ENCODE results near the gene C1orf115.

- TF ChIP-seq, protein P1, sequence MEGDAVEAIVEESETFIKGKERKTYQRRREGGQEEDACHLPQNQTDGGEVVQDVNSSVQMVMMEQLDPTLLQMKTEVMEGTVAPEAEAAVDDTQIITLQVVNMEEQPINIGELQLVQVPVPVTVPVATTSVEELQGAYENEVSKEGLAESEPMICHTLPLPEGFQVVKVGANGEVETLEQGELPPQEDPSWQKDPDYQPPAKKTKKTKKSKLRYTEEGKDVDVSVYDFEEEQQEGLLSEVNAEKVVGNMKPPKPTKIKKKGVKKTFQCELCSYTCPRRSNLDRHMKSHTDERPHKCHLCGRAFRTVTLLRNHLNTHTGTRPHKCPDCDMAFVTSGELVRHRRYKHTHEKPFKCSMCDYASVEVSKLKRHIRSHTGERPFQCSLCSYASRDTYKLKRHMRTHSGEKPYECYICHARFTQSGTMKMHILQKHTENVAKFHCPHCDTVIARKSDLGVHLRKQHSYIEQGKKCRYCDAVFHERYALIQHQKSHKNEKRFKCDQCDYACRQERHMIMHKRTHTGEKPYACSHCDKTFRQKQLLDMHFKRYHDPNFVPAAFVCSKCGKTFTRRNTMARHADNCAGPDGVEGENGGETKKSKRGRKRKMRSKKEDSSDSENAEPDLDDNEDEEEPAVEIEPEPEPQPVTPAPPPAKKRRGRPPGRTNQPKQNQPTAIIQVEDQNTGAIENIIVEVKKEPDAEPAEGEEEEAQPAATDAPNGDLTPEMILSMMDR (IDR thresholded peaks at IDR 0.05; ENCODE audit: insufficient read depth, low read length) = no peak
- TF ChIP-seq, protein P2, sequence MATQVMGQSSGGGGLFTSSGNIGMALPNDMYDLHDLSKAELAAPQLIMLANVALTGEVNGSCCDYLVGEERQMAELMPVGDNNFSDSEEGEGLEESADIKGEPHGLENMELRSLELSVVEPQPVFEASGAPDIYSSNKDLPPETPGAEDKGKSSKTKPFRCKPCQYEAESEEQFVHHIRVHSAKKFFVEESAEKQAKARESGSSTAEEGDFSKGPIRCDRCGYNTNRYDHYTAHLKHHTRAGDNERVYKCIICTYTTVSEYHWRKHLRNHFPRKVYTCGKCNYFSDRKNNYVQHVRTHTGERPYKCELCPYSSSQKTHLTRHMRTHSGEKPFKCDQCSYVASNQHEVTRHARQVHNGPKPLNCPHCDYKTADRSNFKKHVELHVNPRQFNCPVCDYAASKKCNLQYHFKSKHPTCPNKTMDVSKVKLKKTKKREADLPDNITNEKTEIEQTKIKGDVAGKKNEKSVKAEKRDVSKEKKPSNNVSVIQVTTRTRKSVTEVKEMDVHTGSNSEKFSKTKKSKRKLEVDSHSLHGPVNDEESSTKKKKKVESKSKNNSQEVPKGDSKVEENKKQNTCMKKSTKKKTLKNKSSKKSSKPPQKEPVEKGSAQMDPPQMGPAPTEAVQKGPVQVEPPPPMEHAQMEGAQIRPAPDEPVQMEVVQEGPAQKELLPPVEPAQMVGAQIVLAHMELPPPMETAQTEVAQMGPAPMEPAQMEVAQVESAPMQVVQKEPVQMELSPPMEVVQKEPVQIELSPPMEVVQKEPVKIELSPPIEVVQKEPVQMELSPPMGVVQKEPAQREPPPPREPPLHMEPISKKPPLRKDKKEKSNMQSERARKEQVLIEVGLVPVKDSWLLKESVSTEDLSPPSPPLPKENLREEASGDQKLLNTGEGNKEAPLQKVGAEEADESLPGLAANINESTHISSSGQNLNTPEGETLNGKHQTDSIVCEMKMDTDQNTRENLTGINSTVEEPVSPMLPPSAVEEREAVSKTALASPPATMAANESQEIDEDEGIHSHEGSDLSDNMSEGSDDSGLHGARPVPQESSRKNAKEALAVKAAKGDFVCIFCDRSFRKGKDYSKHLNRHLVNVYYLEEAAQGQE (IDR thresholded peaks at IDR 0.05; ENCODE audit: insufficient replicate concordance, low read depth) = no peak
- TF ChIP-seq POLR2AphosphoS5 (IDR thresholded peaks at IDR 0.05; ENCODE audit: low read depth) (no peak), SPI1 (IDR thresholded peaks at IDR 0.05; ENCODE audit: borderline replicate concordance, low read depth) (no peak)
Measured at GRCh38 chr1:220685879-220686278, 4.3 kb upstream of the C1orf115 start.
